Stimulated activated naive CD8-positive, alpha-beta T cell treated with anti-CD3 and anti-CD28 coated beads, Interleukin-15, Interleukin-2, amounts not matched to agents 100 ng/mL and 50 ng/mL, for 24 hours (primary cell): ENCODE data around the gene ARVCF.
A peak's percentile ranks its signal among the peaks of the same experiment; 100 is the strongest.

Experiments used
- H3K27ac Mint-ChIP-seq: one replicate; pipeline ENCODE4 v1.8.0; 2021; ENCODE audit warnings: mild to moderate bottlenecking, mixed read lengths
- H3K27me3 Mint-ChIP-seq: one replicate; pipeline ENCODE4 v1.8.0; 2021; ENCODE audit warnings: mixed read lengths
- H3K36me3 Mint-ChIP-seq: one replicate; pipeline ENCODE4 v1.8.0; 2021; ENCODE audit warnings: low read depth, mixed read lengths
- H3K4me1 Mint-ChIP-seq: one replicate; pipeline ENCODE4 v1.8.0; 2021; ENCODE audit warnings: low read depth, mixed read lengths
- H3K4me3 Mint-ChIP-seq: one replicate; pipeline ENCODE4 v1.8.0; 2021; ENCODE audit warnings: mild to moderate bottlenecking, mixed read lengths
- H3K9me3 Mint-ChIP-seq: one replicate; pipeline ENCODE4 v1.8.0; 2021; ENCODE audit warnings: mixed read lengths

ARVCF gene

GRCh38 chr22:20018001-20018400 is 1.4 kb upstream of the ARVCF start:
- Mint-ChIP-seq H3K27me3 (peaks cover 18% of the 10 kb centered on the region), H3K4me1 (peaks cover 29% of the 10 kb centered on the region), H3K36me3 (no peaks in the 10 kb centered on the region), H3K9me3 (no peaks in the 10 kb centered on the region), H3K27ac (no peak overlapping the region), H3K4me3 (peak overlapping the region; percentile 84)

- Mint-ChIP-seq H3K36me3 (no peaks in the 10 kb centered on the region), H3K4me1 (peaks cover 25% of the 10 kb centered on the region), H3K27ac (no peak overlapping the region), H3K4me3 (peak overlapping the region; percentile 84), H3K9me3 (no peaks in the 10 kb centered on the region), H3K27me3 (peaks cover 18% of the 10 kb centered on the region)
These were observed 967 bp upstream of the ARVCF start for GRCh38 chr22:20017622-20017958.

GRCh38 chr22:20015971-20016733 is 471 bp downstream of the ARVCF start:
- H3K9me3 Mint-ChIP-seq: no peaks in the 10 kb centered on the region
- peaks cover 18% of the 10 kb centered on the region for H3K27me3 Mint-ChIP-seq
- H3K4me3 Mint-ChIP-seq: peak overlapping the region; percentile 84

GRCh38 chr22:20015187-20015625 is 1.4 kb downstream of the ARVCF start:
- peaks cover 11% of the 10 kb centered on the region for H3K4me1 Mint-ChIP-seq
- H3K9me3 Mint-ChIP-seq: no peaks in the 10 kb centered on the region
- H3K27ac Mint-ChIP-seq: no peak overlapping the region
- no peaks in the 10 kb centered on the region for H3K36me3 Mint-ChIP-seq
- peak overlapping the region; percentile 47 for H3K4me3 Mint-ChIP-seq
- H3K27me3 Mint-ChIP-seq: peaks cover 18% of the 10 kb centered on the region

More at GRCh38 chr22:20015971-20016733, 471 bp downstream of the ARVCF start:
- Mint-ChIP-seq H3K36me3 (no peaks in the 10 kb centered on the region), H3K4me1 (peaks cover 15% of the 10 kb centered on the region), H3K27ac (no peak overlapping the region)

GRCh38 chr22:20014526-20015186 is 2.0 kb downstream of the ARVCF start:
- H3K4me3 Mint-ChIP-seq: no peak overlapping the region
- peaks cover 18% of the 10 kb centered on the region for H3K27me3 Mint-ChIP-seq
- H3K4me1 Mint-ChIP-seq: peaks cover 8% of the 10 kb centered on the region
- no peak overlapping the region for H3K27ac Mint-ChIP-seq
- H3K9me3 Mint-ChIP-seq: no peaks in the 10 kb centered on the region
- no peaks in the 10 kb centered on the region for H3K36me3 Mint-ChIP-seq

- Mint-ChIP-seq H3K36me3 (no peaks in the 10 kb centered on the region), H3K9me3 (no peaks in the 10 kb centered on the region), H3K27me3 (peaks cover 15% of the 10 kb centered on the region), H3K4me1 (peaks cover 8% of the 10 kb centered on the region), H3K4me3 (no peak overlapping the region), H3K27ac (no peak overlapping the region)
These were observed 3.2 kb downstream of the ARVCF start for GRCh38 chr22:20013382-20013871.

- no peaks in the 10 kb centered on the region for H3K36me3 Mint-ChIP-seq
- peaks cover 15% of the 10 kb centered on the region for H3K27me3 Mint-ChIP-seq
- no peak overlapping the region for H3K4me3 Mint-ChIP-seq
- H3K27ac Mint-ChIP-seq: no peak overlapping the region
- H3K4me1 Mint-ChIP-seq: peaks cover 8% of the 10 kb centered on the region
- no peaks in the 10 kb centered on the region for H3K9me3 Mint-ChIP-seq
These were observed 3.8 kb downstream of the ARVCF start for GRCh38 chr22:20012741-20013331.

GRCh38 chr22:20011993-20012740 is 4.5 kb downstream of the ARVCF start:
- Mint-ChIP-seq H3K4me3 (no peak overlapping the region), H3K9me3 (no peaks in the 10 kb centered on the region), H3K27ac (no peak overlapping the region), H3K27me3 (peaks cover 11% of the 10 kb centered on the region), H3K4me1 (peaks cover 3% of the 10 kb centered on the region), H3K36me3 (no peaks in the 10 kb centered on the region)

- Mint-ChIP-seq H3K9me3 (no peaks in the 10 kb centered on the region), H3K27ac (no peak overlapping the region), H3K4me3 (no peak overlapping the region), H3K27me3 (peaks cover 11% of the 10 kb centered on the region), H3K36me3 (no peaks in the 10 kb centered on the region), H3K4me1 (no peaks in the 10 kb centered on the region)
These were observed 5.3 kb downstream of the ARVCF start for GRCh38 chr22:20011123-20011992.

GRCh38 chr22:20010307-20011122 is 6.1 kb downstream of the ARVCF start:
- Mint-ChIP-seq H3K27me3 (peaks cover 9% of the 10 kb centered on the region), H3K4me3 (no peak overlapping the region), H3K4me1 (no peaks in the 10 kb centered on the region), H3K27ac (no peak overlapping the region), H3K9me3 (no peaks in the 10 kb centered on the region), H3K36me3 (no peaks in the 10 kb centered on the region)

GRCh38 chr22:20009582-20010306 is 6.9 kb downstream of the ARVCF start:
- Mint-ChIP-seq H3K27ac (no peak overlapping the region), H3K4me1 (no peaks in the 10 kb centered on the region), H3K27me3 (peaks cover 1% of the 10 kb centered on the region), H3K9me3 (peaks cover under 1% of the 10 kb centered on the region), H3K36me3 (no peaks in the 10 kb centered on the region), H3K4me3 (no peak overlapping the region)

- H3K36me3 Mint-ChIP-seq: no peaks in the 10 kb centered on the region
- peaks cover 7% of the 10 kb centered on the region for H3K9me3 Mint-ChIP-seq
- no peak overlapping the region for H3K27ac Mint-ChIP-seq
- H3K4me1 Mint-ChIP-seq: no peaks in the 10 kb centered on the region
- H3K4me3 Mint-ChIP-seq: no peak overlapping the region
- no peaks in the 10 kb centered on the region for H3K27me3 Mint-ChIP-seq
These were observed 7.6 kb downstream of the ARVCF start for GRCh38 chr22:20009018-20009491.
